ENCODE measurements around the gene PKP4. TPM values are rescaled to one million over a fixed set of nuclear protein-coding genes. Genes with fewer than 3 reads are reported as not detected.
"Not testable (repeated sequence)": the region's sequence is repeated elsewhere in the genome, so short reads cannot be mapped to it uniquely, and the experiment has no call there.

PKP4 gene
- total RNA-seq, 1 donor from 2014 or later = 119 TPM

DNA sequence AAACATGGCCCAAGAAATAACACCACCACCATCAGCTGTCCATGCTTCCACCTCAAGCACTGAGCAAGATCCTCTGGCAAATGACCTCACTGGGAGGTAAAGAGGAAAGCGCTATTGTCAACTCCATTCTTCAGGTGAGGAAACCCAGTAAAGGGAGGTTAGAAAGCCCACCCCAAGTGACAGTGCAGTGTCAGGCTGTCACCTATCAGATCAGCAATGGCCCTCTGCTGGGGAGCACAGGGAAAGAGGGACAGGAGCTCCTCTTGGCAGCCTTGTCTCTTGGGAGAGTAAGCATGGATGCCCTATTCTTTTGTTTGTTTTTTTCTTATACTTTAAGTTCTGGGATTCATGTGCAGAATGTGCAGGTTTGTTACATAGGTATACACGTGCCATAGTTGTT lies 234.1 kb downstream of the PKP4 start:
- TF ChIP-seq, protein P1, sequence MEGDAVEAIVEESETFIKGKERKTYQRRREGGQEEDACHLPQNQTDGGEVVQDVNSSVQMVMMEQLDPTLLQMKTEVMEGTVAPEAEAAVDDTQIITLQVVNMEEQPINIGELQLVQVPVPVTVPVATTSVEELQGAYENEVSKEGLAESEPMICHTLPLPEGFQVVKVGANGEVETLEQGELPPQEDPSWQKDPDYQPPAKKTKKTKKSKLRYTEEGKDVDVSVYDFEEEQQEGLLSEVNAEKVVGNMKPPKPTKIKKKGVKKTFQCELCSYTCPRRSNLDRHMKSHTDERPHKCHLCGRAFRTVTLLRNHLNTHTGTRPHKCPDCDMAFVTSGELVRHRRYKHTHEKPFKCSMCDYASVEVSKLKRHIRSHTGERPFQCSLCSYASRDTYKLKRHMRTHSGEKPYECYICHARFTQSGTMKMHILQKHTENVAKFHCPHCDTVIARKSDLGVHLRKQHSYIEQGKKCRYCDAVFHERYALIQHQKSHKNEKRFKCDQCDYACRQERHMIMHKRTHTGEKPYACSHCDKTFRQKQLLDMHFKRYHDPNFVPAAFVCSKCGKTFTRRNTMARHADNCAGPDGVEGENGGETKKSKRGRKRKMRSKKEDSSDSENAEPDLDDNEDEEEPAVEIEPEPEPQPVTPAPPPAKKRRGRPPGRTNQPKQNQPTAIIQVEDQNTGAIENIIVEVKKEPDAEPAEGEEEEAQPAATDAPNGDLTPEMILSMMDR (IDR thresholded peaks at IDR 0.05) = no peak
- peaks cover 2% of the 10 kb centered on the region for H3K4me1 Mint-ChIP-seq (ENCODE audit: unreplicated experiment)
- H3K9me3 Mint-ChIP-seq (ENCODE audit: unreplicated experiment) = no peaks in the 10 kb centered on the region
- H3K27me3 Mint-ChIP-seq (ENCODE audit: unreplicated experiment) = peaks cover 10% of the 10 kb centered on the region
- no peak for DNase-seq (ENCODE audit: extremely low spot score, unreplicated experiment)
- no peaks in the 10 kb centered on the region for H3K36me3 Mint-ChIP-seq (ENCODE audit: unreplicated experiment)
- no peak overlapping the region for H3K27ac Mint-ChIP-seq (ENCODE audit: unreplicated experiment)
- H3K4me3 Mint-ChIP-seq (ENCODE audit: unreplicated experiment) = no peak overlapping the region

DNA sequence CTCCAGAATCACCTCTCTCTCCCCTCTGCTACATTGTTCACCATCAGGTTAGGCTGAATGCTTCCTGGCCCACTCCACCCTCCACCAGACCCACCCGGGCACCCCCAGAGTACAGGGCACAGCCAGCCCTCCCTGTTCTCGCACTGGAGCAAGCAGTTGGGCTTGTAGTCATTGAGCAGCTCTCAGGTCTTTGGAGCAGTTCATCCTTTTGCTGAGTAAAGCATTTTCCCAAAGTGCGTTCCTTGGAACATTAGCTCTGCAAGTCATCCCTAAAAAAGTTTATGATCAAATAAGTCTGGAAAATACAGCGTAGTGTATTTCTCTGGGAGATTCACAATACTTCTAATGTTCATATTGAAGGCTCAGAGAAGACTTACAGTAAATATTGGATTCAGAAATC lies 234.9 kb downstream of the PKP4 start:
- DNase-seq (ENCODE audit: extremely low spot score, unreplicated experiment) = peak; percentile 64
- peaks cover 3% of the 10 kb centered on the region for H3K9me3 Mint-ChIP-seq (ENCODE audit: unreplicated experiment)
- peaks cover 3% of the 10 kb centered on the region for H3K36me3 Mint-ChIP-seq (ENCODE audit: unreplicated experiment)
- H3K4me3 Mint-ChIP-seq (ENCODE audit: unreplicated experiment) = no peak overlapping the region
- H3K4me1 Mint-ChIP-seq (ENCODE audit: unreplicated experiment) = no peaks in the 10 kb centered on the region
- H3K27me3 Mint-ChIP-seq (ENCODE audit: unreplicated experiment) = peaks cover 10% of the 10 kb centered on the region
- TF ChIP-seq, protein P1 (IDR thresholded peaks at IDR 0.05) = no peak
- no peak overlapping the region for H3K27ac Mint-ChIP-seq (ENCODE audit: unreplicated experiment)

DNA sequence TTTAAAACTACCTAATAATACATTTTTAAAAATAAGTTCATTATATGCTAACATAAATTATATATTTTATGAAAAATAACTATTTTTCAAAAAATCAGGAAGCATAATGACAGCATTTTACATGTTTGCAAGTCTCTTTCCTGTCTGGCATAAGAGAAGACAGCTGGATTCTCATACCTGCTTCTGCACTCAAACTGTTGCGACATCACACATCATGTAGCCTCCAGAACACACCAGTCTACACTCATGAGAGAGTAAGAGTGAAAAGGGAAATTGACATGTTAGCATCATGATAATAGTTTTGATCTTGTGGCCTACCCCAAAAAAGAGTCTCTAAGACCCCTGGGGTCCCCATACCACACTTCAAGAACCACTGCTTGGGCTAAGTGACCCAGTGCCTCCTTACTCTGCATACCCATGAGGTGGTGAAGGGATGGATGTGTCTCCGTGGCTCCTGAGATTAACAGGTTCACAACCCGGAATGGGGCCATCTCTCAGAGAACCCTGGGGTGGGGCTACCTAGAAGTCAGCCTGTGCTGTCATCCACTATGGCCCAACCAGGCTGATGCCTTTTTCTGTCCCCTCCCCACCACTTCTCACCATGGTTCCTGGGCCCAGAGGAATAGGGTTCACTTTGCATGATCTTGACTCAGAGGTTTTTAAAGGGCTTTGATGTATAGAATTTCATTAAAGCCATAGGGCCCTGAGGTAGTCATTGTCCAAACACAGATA lies 235.8 kb downstream of the PKP4 start:
- TF ChIP-seq, protein P1 (IDR thresholded peaks at IDR 0.05) = no peak
- no peak overlapping the region for H3K4me3 Mint-ChIP-seq (ENCODE audit: unreplicated experiment)
- peaks cover 6% of the 10 kb centered on the region for H3K36me3 Mint-ChIP-seq (ENCODE audit: unreplicated experiment)
- H3K9me3 Mint-ChIP-seq (ENCODE audit: unreplicated experiment) = peaks cover 12% of the 10 kb centered on the region
- peaks cover 10% of the 10 kb centered on the region for H3K27me3 Mint-ChIP-seq (ENCODE audit: unreplicated experiment)
- no peaks in the 10 kb centered on the region for H3K4me1 Mint-ChIP-seq (ENCODE audit: unreplicated experiment)
- no peak overlapping the region for H3K27ac Mint-ChIP-seq (ENCODE audit: unreplicated experiment)
- DNase-seq (ENCODE audit: extremely low spot score, unreplicated experiment) = peak; percentile 56

DNA sequence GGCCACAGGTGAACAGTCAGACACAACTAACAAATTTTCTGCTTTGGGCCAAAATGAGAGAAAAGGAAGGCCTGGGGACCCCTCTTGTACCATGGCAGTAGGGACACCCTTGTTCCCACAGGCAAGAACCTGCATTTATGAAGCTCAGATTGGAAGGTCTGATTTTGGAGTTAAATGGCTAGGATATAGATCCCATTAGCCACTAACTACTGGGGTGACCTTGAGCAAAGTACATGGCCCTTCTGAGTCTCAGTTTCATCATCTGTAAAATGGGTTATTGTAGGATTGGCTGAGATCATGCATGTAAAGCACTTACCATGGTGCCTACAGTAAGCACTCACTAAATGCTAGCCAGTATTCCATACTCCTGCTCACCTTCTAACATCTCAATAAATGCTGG lies 236.7 kb downstream of the PKP4 start:
- no peak for DNase-seq (ENCODE audit: extremely low spot score, unreplicated experiment)
- H3K4me1 Mint-ChIP-seq (ENCODE audit: unreplicated experiment) = no peaks in the 10 kb centered on the region
- H3K27ac Mint-ChIP-seq (ENCODE audit: unreplicated experiment) = no peak overlapping the region
- peaks cover 6% of the 10 kb centered on the region for H3K36me3 Mint-ChIP-seq (ENCODE audit: unreplicated experiment)
- H3K27me3 Mint-ChIP-seq (ENCODE audit: unreplicated experiment) = peaks cover 3% of the 10 kb centered on the region
- TF ChIP-seq, protein P1 (IDR thresholded peaks at IDR 0.05) = no peak
- H3K4me3 Mint-ChIP-seq (ENCODE audit: unreplicated experiment) = no peak overlapping the region
- peaks cover 14% of the 10 kb centered on the region for H3K9me3 Mint-ChIP-seq (ENCODE audit: unreplicated experiment)

DNA sequence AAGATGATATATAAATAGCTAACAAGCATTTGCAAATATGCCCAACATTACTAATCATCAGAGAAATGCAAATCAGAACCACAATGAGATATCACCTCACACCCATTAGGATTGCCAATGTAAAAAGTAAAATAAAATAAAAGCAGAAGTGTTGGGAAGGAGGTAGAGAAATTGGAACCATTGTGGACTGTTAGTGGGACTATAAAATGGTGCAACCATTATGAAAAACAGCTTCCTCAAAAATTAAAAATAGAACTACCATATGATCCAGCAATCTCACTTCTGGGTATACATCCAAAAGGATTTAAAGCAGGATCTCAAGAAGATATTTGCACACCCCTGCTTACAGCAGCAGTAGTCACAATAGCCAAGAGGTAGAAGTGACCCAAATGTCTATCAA lies 238.6 kb downstream of the PKP4 start:
- Mint-ChIP-seq H3K27ac (ENCODE audit: unreplicated experiment) (no peak overlapping the region), H3K27me3 (ENCODE audit: unreplicated experiment) (no peaks in the 10 kb centered on the region), H3K36me3 (ENCODE audit: unreplicated experiment) (peaks cover 6% of the 10 kb centered on the region), H3K4me3 (ENCODE audit: unreplicated experiment) (no peak overlapping the region), H3K4me1 (ENCODE audit: unreplicated experiment) (no peaks in the 10 kb centered on the region), H3K9me3 (ENCODE audit: unreplicated experiment) (peaks cover 14% of the 10 kb centered on the region)
- TF ChIP-seq, protein P1 (IDR thresholded peaks at IDR 0.05) = no peak
- DNase-seq (ENCODE audit: extremely low spot score, unreplicated experiment) = no peak

DNA sequence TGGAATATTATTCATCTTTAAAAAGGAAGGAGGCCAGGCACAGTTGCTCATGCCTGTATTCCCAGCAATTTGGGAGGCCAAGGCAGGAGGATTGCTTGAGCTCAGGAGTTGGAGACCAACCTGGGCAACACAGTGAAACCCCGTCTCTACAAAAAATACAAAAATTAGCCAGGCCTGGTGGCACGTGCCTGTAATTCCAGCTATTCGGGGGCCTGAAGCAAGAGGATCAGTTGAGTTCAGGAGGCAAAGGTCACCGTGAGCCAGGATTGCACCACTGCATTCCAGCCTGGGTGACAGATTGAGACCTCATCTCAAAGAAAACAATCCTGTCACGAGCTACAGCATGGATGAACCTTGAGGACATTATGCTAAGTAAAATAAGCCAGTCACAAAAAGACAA lies 239.0 kb downstream of the PKP4 start:
- peaks cover 14% of the 10 kb centered on the region for H3K9me3 Mint-ChIP-seq (ENCODE audit: unreplicated experiment)
- not testable (repeated sequence) for H3K27me3 Mint-ChIP-seq (ENCODE audit: unreplicated experiment); H3K4me1 Mint-ChIP-seq (ENCODE audit: unreplicated experiment); H3K4me3 Mint-ChIP-seq (ENCODE audit: unreplicated experiment); H3K27ac Mint-ChIP-seq (ENCODE audit: unreplicated experiment); H3K36me3 Mint-ChIP-seq (ENCODE audit: unreplicated experiment)
- peak; percentile 27 for DNase-seq (ENCODE audit: extremely low spot score, unreplicated experiment)

Data from osteocyte (in vitro differentiated cells).